ENCODE results near the gene CEP83.
A peak's percentile ranks its signal among the peaks of the same experiment; 100 is the strongest.

The CEP83 gene

GRCh38 chr12:94305130-94305957 lies 154.3 kb downstream of the CEP83 start:
- DNase-seq (ENCODE audit: low read depth): no peak

DNA sequence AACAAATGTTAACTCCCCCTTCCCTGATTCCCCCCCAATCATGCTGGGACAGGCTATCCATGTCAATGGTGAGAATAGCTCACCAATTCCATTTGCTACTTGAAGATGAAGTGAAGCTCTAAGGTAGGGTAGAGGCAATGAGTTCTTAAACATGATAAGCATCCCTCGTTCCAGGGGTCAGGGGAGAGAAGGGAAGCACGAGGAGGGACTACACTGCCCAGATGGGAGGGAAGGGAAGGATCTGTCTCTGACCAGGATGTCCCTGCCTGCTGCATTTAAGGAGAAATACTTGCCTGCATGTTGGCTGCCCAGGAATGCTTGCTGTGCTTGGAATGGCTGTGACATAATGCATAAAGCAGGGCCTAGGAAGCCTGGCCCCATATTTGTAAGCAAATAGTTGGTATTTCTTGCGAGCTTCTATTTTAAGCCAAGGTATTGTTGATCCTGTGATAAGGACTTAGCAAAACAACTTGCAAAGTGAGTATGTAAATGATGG lies 155.1 kb downstream of the CEP83 start:
- DNase-seq (ENCODE audit: low read depth): no peak

DNA sequence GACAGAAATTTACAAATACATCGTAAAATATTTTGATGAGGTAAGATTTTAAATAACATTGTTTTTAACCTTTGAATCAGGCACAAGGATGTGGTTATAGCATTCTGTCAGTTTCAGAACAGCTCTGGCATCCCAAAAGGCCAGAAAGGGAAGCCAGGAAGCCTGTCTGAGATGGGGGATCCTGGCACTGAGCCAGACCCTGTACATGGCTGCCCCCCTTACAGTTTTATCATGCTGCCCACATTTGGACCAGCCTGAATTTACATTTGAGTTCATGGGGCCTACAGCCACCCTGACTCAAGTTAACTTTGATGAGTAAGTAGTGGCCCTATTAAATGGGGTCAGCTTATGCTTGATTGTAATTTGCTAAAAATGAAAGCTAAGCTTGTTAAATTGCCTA lies 155.7 kb downstream of the CEP83 start:
- no peak for DNase-seq (ENCODE audit: low read depth)

DNA sequence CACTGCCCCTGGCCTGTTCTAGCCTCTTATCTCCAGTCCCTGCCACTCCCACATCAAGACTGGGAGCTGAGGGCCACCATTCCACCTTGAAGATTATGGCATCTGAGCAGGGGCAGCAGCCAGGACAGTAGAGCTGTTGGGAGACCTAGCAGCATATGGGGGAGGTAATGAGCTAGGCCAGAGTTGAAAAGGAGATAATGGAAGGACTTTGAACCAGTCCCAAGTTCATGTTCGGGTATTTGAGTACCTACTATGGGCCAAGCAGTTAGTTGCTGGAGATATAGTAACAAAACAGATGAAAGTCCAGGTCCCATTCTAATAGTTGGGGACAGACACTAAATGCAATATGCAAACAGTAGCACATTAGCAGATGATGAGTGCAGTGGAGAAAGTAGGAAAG lies 159.8 kb downstream of the CEP83 start:
- no peak for DNase-seq (ENCODE audit: low read depth)

- DNase-seq (ENCODE audit: low read depth): no peak
Measured at GRCh38 chr12:94297876-94298505, 161.7 kb downstream of the CEP83 start.

- DNase-seq (ENCODE audit: low read depth): no peak
Measured at GRCh38 chr12:94297096-94297699, 162.5 kb downstream of the CEP83 start.

- DNase-seq (ENCODE audit: low read depth): no peak
Measured at GRCh38 chr12:94290353-94290752, 169.3 kb downstream of the CEP83 start.

DNA sequence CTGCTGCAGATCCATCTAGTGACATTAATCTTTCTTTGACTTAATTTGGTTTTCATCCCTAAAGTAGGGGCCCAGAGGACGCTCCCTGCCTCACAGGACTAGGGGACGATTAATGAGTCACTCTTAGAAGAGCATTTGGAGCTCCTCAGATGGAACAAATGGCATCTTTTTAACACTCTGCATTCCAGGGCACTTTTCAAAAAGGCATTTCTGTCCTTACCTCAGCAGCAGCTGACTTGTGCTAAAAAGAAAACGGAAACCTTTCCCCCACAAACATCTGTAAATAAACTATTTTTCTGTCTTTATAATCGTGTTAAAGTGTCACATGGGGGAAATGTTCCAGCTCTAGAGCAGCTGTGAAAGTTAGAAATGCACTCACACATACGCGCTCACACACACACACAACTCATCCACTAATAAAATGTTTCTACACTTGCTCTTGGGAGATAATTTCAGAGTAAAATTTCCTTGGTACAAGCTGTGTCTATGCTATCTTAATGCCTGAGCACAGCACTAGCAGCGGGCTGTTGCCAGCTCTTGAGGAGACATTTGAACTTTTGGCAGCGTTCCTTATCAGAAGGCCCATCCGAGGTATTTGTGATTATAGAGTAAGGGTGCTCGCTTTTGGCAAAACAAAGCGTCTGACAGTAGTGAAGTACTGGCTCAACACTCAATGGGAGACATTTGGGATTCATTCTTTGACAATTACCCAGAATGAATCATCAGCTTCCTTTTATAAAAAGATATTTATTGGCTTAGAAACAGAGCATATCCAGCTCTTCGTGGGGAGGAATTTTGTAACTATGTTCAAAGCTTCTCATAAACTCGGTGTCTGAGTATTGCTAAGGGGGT lies 170.0 kb downstream of the CEP83 start:
- DNase-seq (ENCODE audit: low read depth): peak; percentile 77

DNA sequence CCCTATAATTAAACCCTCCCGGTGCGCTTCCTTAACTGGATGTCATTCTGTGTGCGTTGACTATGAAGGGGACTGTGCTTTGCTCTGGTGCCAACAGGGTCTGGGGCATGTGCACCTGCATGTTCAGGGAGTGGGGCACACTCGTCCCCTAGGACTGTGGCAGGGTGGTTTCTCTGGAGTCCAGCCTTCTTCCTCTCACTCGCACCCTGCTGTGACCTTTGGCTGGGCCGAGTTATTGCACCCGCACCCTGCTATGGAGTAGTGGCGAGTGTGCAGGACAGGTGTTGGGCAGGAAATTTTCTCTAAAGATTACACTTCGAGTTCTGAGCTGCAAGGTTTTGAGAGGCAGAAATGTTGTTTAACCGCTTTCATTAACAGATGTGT lies 172.4 kb downstream of the CEP83 start:
- DNase-seq (ENCODE audit: low read depth): no peak

- no peak for DNase-seq (ENCODE audit: low read depth)
Measured at GRCh38 chr12:94286583-94287244, 173.0 kb downstream of the CEP83 start.

GRCh38 chr12:94285943-94286582 lies 173.6 kb downstream of the CEP83 start:
- DNase-seq (ENCODE audit: low read depth): no peak

- DNase-seq (ENCODE audit: low read depth): no peak
Measured at GRCh38 chr12:94284859-94285258, 174.8 kb downstream of the CEP83 start.

DNA sequence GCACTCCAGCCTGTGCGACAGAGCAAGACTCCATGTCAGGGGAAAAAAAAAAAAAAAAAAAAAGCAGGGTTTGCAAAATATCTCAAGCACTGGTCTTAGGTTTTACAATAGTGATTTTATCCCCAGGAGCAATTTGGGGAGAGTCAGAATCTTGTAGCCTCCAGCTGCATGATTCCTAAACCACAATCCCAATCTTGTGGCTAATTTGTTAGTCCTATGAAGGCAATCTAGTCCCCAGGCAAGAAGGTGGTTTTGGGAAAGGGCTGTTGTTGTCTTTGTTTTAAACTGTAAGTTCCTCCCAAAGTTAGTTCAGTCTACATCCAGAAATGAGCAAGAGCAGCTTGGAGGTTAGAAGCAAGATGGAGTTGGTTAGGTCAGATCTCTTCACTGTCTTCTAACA lies 175.6 kb downstream of the CEP83 start:
- DNase-seq (ENCODE audit: low read depth): no peak

- DNase-seq (ENCODE audit: low read depth): no peak
Measured at GRCh38 chr12:94282675-94283074, 177.0 kb downstream of the CEP83 start.

- no peak for DNase-seq (ENCODE audit: low read depth)
Measured at GRCh38 chr12:94280063-94280462, 179.6 kb downstream of the CEP83 start.

GRCh38 chr12:94277426-94278000 lies 182.2 kb downstream of the CEP83 start:
- DNase-seq (ENCODE audit: low read depth): no peak

DNA sequence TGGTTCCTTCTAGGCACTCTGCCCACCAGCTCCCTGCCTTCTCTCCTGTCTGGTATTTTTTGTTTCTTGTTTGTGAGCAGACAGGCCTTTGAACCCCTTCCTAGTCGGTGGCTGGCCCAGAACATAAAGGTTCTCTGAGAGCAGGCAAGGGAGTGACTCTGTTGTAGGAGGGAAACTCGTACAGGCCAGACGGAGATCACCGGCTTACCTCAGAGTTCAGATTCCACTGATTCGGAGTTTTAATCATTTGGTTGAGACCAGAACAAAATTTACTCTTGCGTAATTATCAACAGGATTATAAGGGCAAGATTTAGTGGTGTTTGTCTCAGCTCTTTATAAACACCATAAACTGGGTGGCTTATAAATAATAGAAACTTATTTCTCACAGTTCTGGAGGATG lies 182.9 kb downstream of the CEP83 start:
- no peak for DNase-seq (ENCODE audit: low read depth)

DNA sequence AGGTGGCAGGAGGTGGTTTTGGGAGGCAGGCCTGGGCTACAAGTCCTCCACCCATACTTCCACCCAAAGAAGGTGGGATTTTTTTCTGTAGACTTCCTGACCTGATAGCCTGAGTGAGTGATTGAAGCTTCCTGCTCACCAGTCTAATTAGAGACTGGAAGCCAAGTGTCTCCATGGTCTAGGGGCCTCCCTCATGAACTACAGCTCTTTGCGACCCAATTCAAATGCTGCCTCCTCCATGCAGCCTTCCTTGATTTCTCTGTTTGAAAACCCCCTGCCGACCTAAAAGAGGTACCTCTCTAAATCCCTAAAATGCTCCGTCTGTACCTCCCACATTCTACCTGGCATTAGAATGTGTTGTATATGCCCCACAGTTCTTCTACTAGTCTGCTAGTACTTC lies 186.4 kb downstream of the CEP83 start:
- no peak for DNase-seq (ENCODE audit: low read depth)

DNA sequence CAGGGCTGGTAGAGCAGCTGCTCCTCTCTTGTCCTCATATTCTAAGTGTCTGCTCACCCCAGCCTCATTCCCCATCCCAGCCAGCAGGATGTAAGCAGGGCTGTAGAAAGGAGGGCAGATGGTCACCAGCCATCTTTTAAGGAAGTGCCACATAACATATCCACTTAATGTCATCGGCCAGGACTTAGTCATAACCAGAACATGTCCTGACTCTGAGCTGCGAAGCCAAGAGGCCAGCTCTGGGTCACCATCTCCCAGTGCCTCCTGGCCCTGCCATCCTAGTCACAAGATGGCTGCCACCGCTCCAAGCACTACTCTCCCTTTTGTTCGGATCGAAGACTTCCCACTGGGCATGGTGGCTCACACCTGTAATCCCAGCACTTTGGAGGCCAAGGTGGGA lies 187.4 kb downstream of the CEP83 start:
- DNase-seq (ENCODE audit: low read depth): no peak

DNA sequence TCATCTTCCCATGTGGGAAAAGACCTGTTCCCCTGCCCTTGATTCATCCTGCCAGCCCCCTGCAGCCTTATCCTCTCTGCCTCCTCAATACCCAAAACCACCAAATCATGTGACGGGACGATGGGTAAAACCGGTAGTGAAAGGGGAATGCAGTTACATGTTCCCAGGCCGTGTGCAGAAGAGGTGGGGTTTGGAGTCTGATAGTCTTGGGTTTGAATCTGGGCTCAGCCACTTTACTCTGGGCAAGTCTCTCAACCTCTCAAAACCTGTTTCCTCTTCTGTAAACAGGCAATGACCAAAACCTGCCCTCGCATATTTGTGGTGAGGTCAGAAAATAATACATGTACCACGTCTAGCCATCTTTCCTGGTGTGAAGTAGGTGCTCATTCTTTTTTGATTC lies 188.3 kb downstream of the CEP83 start:
- DNase-seq (ENCODE audit: low read depth): no peak

Measured in HS-5 (cell line).